Right lobe of liver (tissue), 6 donors: Measurements from ENCODE around the gene PTPRN2. TPM values are rescaled to one million over a fixed set of nuclear protein-coding genes. Genes with fewer than 3 reads are reported as not detected.

ENCODE experiments used
- ATAC-seq, 4 donors: fragments of 200-7000 bp; cut with Tn5 transposase; one replicate each; pipeline ENCODE4 v1.9.1; 2020; ENCODE audit warnings: mild to moderate bottlenecking in 4 of 4, moderate library complexity in 4 of 4
- DNase-seq, 3 donors: peaks; one replicate each; pipeline ENCODE4 v3.0.0-alpha.2; 2020
- H3K27ac ChIP-seq, 3 donors: fragments of 200-600 bp; one replicate each; pipeline ENCODE4 v1.8.0; 2022
- H3K27me3 ChIP-seq, 2 donors: fragments of 200-600 bp; one replicate each; pipeline ENCODE4 v1.8.0; 2022
- H3K36me3 ChIP-seq, 4 donors: fragments of 200-600 bp; sonication (generic) in 1 of 4; one replicate each; pipeline versions ENCODE4 v1.5.1 to v1.8.0; 2017 to 2022; ENCODE audit warnings: control low read depth in 1 of 4
- H3K4me1 ChIP-seq, 4 donors: fragments of 200-600 bp; sonication (generic) in 1 of 4; one replicate each; pipeline versions ENCODE4 v1.5.1 to v1.8.0; 2017 to 2022; ENCODE audit warnings: control low read depth in 1 of 4
- H3K4me3 ChIP-seq, 3 donors: fragments of 200-600 bp; one replicate each; pipeline ENCODE4 v1.8.0; 2022
- H3K9me3 ChIP-seq, 4 donors: fragments of 200-600 bp; sonication (generic) in 1 of 4; one replicate each; pipeline versions ENCODE4 v1.5.1 to v1.8.0; 2017 to 2022; ENCODE audit warnings: control low read depth in 1 of 4
- POLR2A ChIP-seq: fragments of 450-650 bp; IDR thresholded peaks from one replicate; pipeline ENCODE4 v1.6.1; 2017; ENCODE audit warnings: antibody characterized with exemption, mild to moderate bottlenecking
- WGBS: methylation state at CpG from one replicate; pipeline ENCODE4 v1.1.6; 2018; ENCODE audit warnings: low coverage, low lambda C conversion rate; ENCODE audit not compliant: insufficient coverage; ENCODE audit errors: missing lambda C conversion rate; 5-methylcytosine and 5-hydroxymethylcytosine counted together
- intact Hi-C, 2 donors: fragments of 100-400 bp; cut with DNase I; formaldehyde crosslinking; loops; one replicate each; pipeline versions ENCODE4 v1.11.2 to v1.14.1; 2022
- total RNA-seq, 6 experiments: library from RNA; depleted of rRNA in 2 of 6; stranded (reverse); fragments of >200 nt in 2 of 6; fragmentation: NEBNext Ultra II Directional in 3 of 6; extraction: Animal tissue kit (Norgen Biotek cat#: 25700) in 3 of 6; gene quantifications; one replicate each; pipeline versions ENCODE4 v1.1.0 to v1.2.4, GENCODE V29; 2016 to 2023
- TF ChIP-seq, protein P1 (sequence below), 4 donors: fragments of 200-600 bp in 3 of 4; fragments of 450-650 bp in 1 of 4; IDR thresholded peaks; one replicate each; pipeline versions ENCODE4 v1.5.1 to v1.8.0; 2016 to 2022; ENCODE audit warnings: antibody characterized with exemption in 4 of 4, mild to moderate bottlenecking in 2 of 4
- donor health status: DM: no; HTN: yes; CAD: no.
- donor health status: DM: no; HTN: no; CAD: no.
- donor health status: DM: no; HTN: no; CAD: no.
- donor health status: DM: no; HTN: yes; CAD: no.
- donor health status: DM: no; HTN: yes; CAD: no.

PTPRN2 gene
- total RNA-seq, 6 experiments from 2014 or later, result 0.15 to 0.87 (median 0.67) TPM

DNA sequence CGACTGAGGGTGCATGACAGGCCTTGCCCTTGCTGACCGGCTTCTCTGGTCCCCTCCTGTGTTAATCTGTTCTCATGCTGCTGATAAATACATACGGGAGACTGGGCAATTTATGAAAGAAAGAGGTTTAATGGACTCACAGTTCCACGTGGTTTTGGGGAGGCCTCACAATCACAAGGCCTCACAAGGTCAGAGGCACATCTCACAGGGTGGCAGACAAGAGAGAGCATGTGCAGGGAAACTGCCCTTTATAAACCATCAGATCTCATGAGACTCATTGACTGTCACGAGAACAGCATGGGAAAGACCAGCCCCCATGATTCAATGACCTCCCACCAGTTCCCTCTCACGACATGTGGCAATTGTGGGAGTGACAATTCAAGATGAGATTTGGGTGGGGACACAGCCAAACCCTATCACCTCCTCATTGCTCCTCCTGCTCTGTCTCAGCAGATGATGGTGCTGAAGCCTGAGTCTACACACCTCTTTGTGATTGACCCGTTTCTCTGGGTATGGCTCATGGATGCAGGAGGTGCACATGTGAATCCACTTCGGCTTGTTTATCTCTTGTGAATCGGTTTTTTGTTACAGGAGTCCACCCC lies 703.1 kb downstream of the PTPRN2 start:
- Histone ChIP-seq H3K4me1 (no peaks in the 10 kb centered on the region), H3K36me3 (no peaks in the 10 kb centered on the region), H3K27ac (no peak overlapping the region), H3K4me3 (no peak overlapping the region), H3K27me3 (no peaks in the 10 kb centered on the region), H3K9me3 (no peaks in the 10 kb centered on the region)
- TF ChIP-seq, protein P1, sequence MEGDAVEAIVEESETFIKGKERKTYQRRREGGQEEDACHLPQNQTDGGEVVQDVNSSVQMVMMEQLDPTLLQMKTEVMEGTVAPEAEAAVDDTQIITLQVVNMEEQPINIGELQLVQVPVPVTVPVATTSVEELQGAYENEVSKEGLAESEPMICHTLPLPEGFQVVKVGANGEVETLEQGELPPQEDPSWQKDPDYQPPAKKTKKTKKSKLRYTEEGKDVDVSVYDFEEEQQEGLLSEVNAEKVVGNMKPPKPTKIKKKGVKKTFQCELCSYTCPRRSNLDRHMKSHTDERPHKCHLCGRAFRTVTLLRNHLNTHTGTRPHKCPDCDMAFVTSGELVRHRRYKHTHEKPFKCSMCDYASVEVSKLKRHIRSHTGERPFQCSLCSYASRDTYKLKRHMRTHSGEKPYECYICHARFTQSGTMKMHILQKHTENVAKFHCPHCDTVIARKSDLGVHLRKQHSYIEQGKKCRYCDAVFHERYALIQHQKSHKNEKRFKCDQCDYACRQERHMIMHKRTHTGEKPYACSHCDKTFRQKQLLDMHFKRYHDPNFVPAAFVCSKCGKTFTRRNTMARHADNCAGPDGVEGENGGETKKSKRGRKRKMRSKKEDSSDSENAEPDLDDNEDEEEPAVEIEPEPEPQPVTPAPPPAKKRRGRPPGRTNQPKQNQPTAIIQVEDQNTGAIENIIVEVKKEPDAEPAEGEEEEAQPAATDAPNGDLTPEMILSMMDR (IDR thresholded peaks at IDR 0.05), result no peak
- no peak for TF ChIP-seq POLR2A
- ATAC-seq, result no peak
- 70% methylated on average over 3 of the region's 9 CpGs for WGBS
- DNase-seq, result no peak
- intact Hi-C loops, result no loop called here

DNA sequence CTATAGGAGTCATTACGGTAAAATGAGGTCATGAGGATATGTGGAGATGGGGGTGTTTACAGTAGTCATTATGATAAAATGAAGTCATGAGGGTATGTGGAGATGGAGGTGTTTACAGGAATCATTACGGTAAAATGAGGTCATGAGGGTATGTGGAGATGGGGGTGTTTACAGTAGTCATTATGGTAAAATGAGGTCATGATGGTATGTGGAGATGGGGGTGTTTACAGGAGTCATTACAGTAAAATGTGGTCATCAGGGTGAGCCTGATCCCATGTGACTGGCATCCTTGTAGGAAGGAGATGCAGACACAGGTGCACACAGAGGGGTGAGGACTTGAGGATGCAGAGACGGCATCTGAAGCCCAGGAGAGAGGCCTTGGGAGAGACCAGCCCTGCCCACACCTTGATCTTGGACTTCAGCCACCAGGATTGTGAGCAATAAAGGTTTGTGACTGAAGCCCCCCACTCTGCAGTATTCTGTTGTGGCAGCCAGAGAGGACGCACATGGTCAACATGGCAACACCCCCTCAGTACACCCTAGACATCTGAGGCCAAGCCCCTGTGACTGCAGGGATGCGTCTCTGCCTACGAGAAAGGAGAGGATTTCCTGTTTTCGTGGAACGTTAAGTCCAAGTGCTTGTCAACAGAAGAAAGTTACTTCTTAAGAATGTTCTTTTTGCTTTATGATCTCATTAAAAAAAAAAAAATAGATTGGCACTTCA lies 706.4 kb downstream of the PTPRN2 start:
- H3K27ac ChIP-seq, result no peak overlapping the region
- no peak for DNase-seq
- TF ChIP-seq, protein P1 (IDR thresholded peaks at IDR 0.05), result no peak
- TF ChIP-seq POLR2A, result no peak
- no peak overlapping the region for H3K4me3 ChIP-seq
- WGBS, result 61% methylated on average over 7 of the region's 8 CpGs
- no peaks in the 10 kb centered on the region for H3K36me3 ChIP-seq
- no peaks in the 10 kb centered on the region for H3K27me3 ChIP-seq
- H3K4me1 ChIP-seq, result no peaks in the 10 kb centered on the region
- ATAC-seq, result peak in 1 of 4 donors; percentile 57
- intact Hi-C loops, result no loop called here
- no peaks in the 10 kb centered on the region for H3K9me3 ChIP-seq

GRCh38 chr7:157879391-157879790 lies 708.2 kb downstream of the PTPRN2 start:
- TF ChIP-seq POLR2A, result no peak
- TF ChIP-seq, protein P1 (IDR thresholded peaks at IDR 0.05), result no peak
- no peaks in the 10 kb centered on the region for H3K36me3 ChIP-seq
- no peak overlapping the region for H3K4me3 ChIP-seq

DNA sequence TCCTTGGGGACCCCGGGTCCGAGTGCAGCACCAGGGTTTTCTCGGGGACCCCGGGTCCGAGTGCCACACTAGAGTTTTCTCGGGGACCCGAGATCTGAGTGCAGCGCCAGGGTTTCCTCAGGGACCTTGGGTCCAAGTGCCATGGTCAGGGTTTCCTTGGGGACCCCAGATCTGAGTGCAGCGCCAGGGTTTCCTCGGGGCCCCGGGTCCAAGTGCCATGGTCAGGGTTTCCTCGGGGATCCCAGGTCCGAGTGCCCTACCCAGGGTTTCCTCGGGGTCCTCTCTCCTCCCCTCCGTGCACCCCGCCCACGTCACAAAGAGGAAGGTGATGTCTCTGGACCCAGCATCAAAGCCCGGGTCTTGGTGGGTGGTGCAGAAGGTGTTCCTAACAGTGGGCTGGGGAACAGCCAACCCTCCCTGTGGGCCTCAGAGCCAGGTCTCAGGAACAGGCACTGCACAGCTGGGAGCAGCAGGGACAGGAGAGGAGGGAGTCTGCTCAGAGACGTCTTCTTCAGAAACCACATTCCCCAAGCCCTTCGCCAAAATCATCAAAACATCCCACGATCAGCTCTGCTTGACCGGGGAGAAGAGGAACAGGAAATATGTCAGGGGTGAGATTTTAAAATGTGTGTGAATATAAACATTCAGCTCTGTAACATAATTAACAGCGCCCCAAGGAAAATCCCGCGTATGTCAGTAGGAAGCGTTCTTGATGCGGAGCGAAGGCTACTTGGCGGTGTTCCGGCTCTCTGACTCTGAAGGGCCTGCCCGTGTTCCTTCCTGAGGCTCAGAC lies 710.1 kb downstream of the PTPRN2 start:
- intact Hi-C loops, result loop anchor here (10.0 kb wide), 1 partner anchor 443 kb away; no protein-coding TSS in a partner anchor
- DNase-seq (no peak), ATAC-seq (no peak)
- no peaks in the 10 kb centered on the region for H3K27me3 ChIP-seq
- no peak overlapping the region for H3K4me3 ChIP-seq
- H3K36me3 ChIP-seq, result no peaks in the 10 kb centered on the region
- no peaks in the 10 kb centered on the region for H3K4me1 ChIP-seq
- H3K9me3 ChIP-seq, result no peaks in the 10 kb centered on the region
- TF ChIP-seq, protein P1 (IDR thresholded peaks at IDR 0.05), result no peak
- TF ChIP-seq POLR2A, result no peak
- H3K27ac ChIP-seq, result no peak overlapping the region
- WGBS, result 65% methylated on average over 13 of the region's 31 CpGs

More at GRCh38 chr7:157879391-157879790, 708.2 kb downstream of the PTPRN2 start:
- H3K9me3 ChIP-seq, result no peaks in the 10 kb centered on the region
- WGBS, result 75% methylated on average over 8 of the region's 10 CpGs
- no peaks in the 10 kb centered on the region for H3K27me3 ChIP-seq
- no peaks in the 10 kb centered on the region for H3K4me1 ChIP-seq
- ATAC-seq (no peak), DNase-seq (no peak)
- H3K27ac ChIP-seq, result no peak overlapping the region
- intact Hi-C loops, result loop anchor here (10.0 kb wide), 1 partner anchor 445 kb away; no protein-coding TSS in a partner anchor
